Left lung (tissue), 10 donors: Measurements from ENCODE around the gene TMEM140. TPM values are rescaled to one million over a fixed set of nuclear protein-coding genes. Genes with fewer than 3 reads are reported as not detected.

Experiments used
- ATAC-seq: fragments of 200-7000 bp; cut with Tn5 transposase; one replicate; pipeline ENCODE4 v1.9.1; 2020; ENCODE audit warnings: moderate library complexity
- DNase-seq, 4 donors: peaks; one replicate each; pipeline ENCODE4 v3.0.0-alpha.2; 2013 to 2020
- H3K27ac ChIP-seq, 2 donors: fragments of 200-600 bp; sonication (generic) in 1 of 2; one replicate each; pipeline versions ENCODE4 v1.5.0 to v1.8.0; 2020 to 2021
- H3K27me3 ChIP-seq, 2 donors: fragments of 200-600 bp; sonication (generic) in 1 of 2; one replicate each; pipeline versions ENCODE4 v1.5.0 to v1.8.0; 2020 to 2021
- H3K36me3 ChIP-seq, 2 donors: fragments of 200-600 bp; sonication (generic) in 1 of 2; one replicate each; pipeline versions ENCODE4 v1.5.0 to v1.8.0; 2020 to 2021
- H3K4me1 ChIP-seq, 2 donors: fragments of 200-600 bp; one replicate each; pipeline ENCODE4 v1.8.0; 2021
- H3K4me3 ChIP-seq, 2 donors: fragments of 200-600 bp; sonication (generic) in 1 of 2; one replicate each; pipeline versions ENCODE4 v1.5.0 to v1.8.0; 2020 to 2021; ENCODE audit warnings: mild to moderate bottlenecking in 1 of 2
- H3K9me3 ChIP-seq, 2 donors: fragments of 200-600 bp; sonication (generic) in 1 of 2; one replicate each; pipeline versions ENCODE4 v1.5.0 to v1.8.0; 2020 to 2021
- CTCF ChIP-seq, 2 donors: fragments of 200-600 bp; sonication (generic) in 1 of 2; IDR thresholded peaks; one replicate each; pipeline versions ENCODE4 v1.5.0 to v1.8.0; 2021; ENCODE audit warnings: antibody characterized with exemption in 2 of 2
- intact Hi-C, 2 donors: fragments of 100-400 bp; cut with DNase I; formaldehyde crosslinking; loops; one replicate each; pipeline versions ENCODE4 v1.11.2 to v1.14.2; 2022
- polyA plus RNA-seq, 6 donors: library from polyadenylated mRNA; unstranded; fragments of 120-200 nt; gene quantifications; one replicate each; pipeline ENCODE4 v1.2.1, GENCODE V29; 2013; ENCODE audit not compliant: insufficient read length in 6 of 6
- total RNA-seq, 2 donors: library from RNA; stranded (reverse); fragmentation: NEBNext Ultra II Directional; extraction: Animal tissue kit (Norgen Biotek cat#: 25700); gene quantifications; one replicate each; pipeline ENCODE4 v1.2.1, GENCODE V29; 2021
- donor health status: DM: no; HTN: yes; CAD: no.
- donor health status: DM: no; HTN: no; CAD: no.

Gene TMEM140
- total and polyA plus RNA-seq, 8 donors = 17.7 to 25.4 (median 19.1) TPM

GRCh38 chr7:135180122-135180521 is 32.2 kb downstream of the TMEM140 start:
- H3K4me3 ChIP-seq = no peak overlapping the region
- intact Hi-C loops = no loop called here
- H3K27ac ChIP-seq = no peak overlapping the region
- DNase-seq (no peak), ATAC-seq (no peak)
- TF ChIP-seq CTCF (IDR thresholded peaks at IDR 0.05) = no peak
- peaks cover 7 to 52% of the 10 kb centered on the region in 2 donors for H3K9me3 ChIP-seq
- H3K27me3 ChIP-seq = no peaks in the 10 kb centered on the region
- no peaks in the 10 kb centered on the region for H3K4me1 ChIP-seq
- peaks cover 0 to 47% of the 10 kb centered on the region in 2 donors for H3K36me3 ChIP-seq

- TF ChIP-seq CTCF (IDR thresholded peaks at IDR 0.05) = no peak
- peaks cover 7 to 52% of the 10 kb centered on the region in 2 donors for H3K9me3 ChIP-seq
- ATAC-seq (no peak), DNase-seq (no peak)
- H3K4me1 ChIP-seq = no peaks in the 10 kb centered on the region
- H3K27ac ChIP-seq = no peak overlapping the region
- peaks cover 0 to 60% of the 10 kb centered on the region in 2 donors for H3K36me3 ChIP-seq
- no peak overlapping the region for H3K4me3 ChIP-seq
- intact Hi-C loops = no loop called here
- H3K27me3 ChIP-seq = no peaks in the 10 kb centered on the region
Measured at GRCh38 chr7:135181261-135181928, 33.5 kb downstream of the TMEM140 start.

- no peak for TF ChIP-seq CTCF (IDR thresholded peaks at IDR 0.05)
- Histone ChIP-seq H3K27me3 (no peaks in the 10 kb centered on the region), H3K36me3 (peaks cover 0 to 67% of the 10 kb centered on the region in 2 donors), H3K4me3 (no peak overlapping the region), H3K27ac (no peak overlapping the region), H3K4me1 (no peaks in the 10 kb centered on the region), H3K9me3 (peaks cover 7 to 52% of the 10 kb centered on the region in 2 donors)
- intact Hi-C loops = no loop called here
- no peak for DNase-seq
- no peak for ATAC-seq
Measured at GRCh38 chr7:135181929-135182678, 34.2 kb downstream of the TMEM140 start.

GRCh38 chr7:135183478-135183877 is 35.6 kb downstream of the TMEM140 start:
- DNase-seq (no peak), ATAC-seq (no peak)
- no peak for TF ChIP-seq CTCF (IDR thresholded peaks at IDR 0.05)
- Histone ChIP-seq H3K4me1 (no peaks in the 10 kb centered on the region), H3K27ac (no peak overlapping the region), H3K9me3 (peaks cover 7 to 52% of the 10 kb centered on the region in 2 donors), H3K27me3 (no peaks in the 10 kb centered on the region), H3K36me3 (peaks cover 0 to 81% of the 10 kb centered on the region in 2 donors), H3K4me3 (no peak overlapping the region)
- intact Hi-C loops = no loop called here

GRCh38 chr7:135184254-135184841 is 36.5 kb downstream of the TMEM140 start:
- no peak overlapping the region for H3K4me3 ChIP-seq
- ATAC-seq (no peak), DNase-seq (no peak)
- no peaks in the 10 kb centered on the region for H3K27me3 ChIP-seq
- peaks cover 7 to 49% of the 10 kb centered on the region in 2 donors for H3K9me3 ChIP-seq
- TF ChIP-seq CTCF (IDR thresholded peaks at IDR 0.05) = no peak
- H3K36me3 ChIP-seq = peaks cover 0 to 90% of the 10 kb centered on the region in 2 donors
- no peaks in the 10 kb centered on the region for H3K4me1 ChIP-seq
- intact Hi-C loops = no loop called here
- no peak overlapping the region for H3K27ac ChIP-seq
